PC-9 (cell line): Measurements from ENCODE around the gene PRPS1L1. TPM values are rescaled to one million over a fixed set of nuclear protein-coding genes. Genes with fewer than 3 reads are reported as not detected.

Experiments
- BruUV-seq: library from RNA; stranded (reverse); fragments of 400-500 nt; replicated peaks from 2 replicates; lab custom pipeline; 2021; lab: Mats Ljungman, UMichigan
- CTCF ChIA-PET: fragments of 300-600 bp; sonication (Branson Sonifier 250); formaldehyde crosslinking; loops from one replicate; lab custom pipeline; 2022; ENCODE audit warnings: antibody characterized with exemption; lab: Charles Lee
- POLR2A ChIA-PET: fragments of 300-600 bp; sonication (Branson Sonifier 250); formaldehyde crosslinking; loops from one replicate; lab custom pipeline; 2022; ENCODE audit warnings: antibody characterized with exemption; ENCODE audit not compliant: unreplicated experiment; lab: Charles Lee
- DNase-seq, 2 experiments: peaks; one replicate each; pipeline versions ENCODE4 v3.0.0 to v3.0.0-alpha.2; 2015 to 2022; ENCODE audit warnings: mixed read lengths in 1 of 2
- H2AFZ ChIP-seq: fragments of 200-600 bp; sonication (generic); 2 replicates; pipeline ENCODE4 v1.8.1; 2017; ENCODE audit warnings: antibody characterized with exemption
- H3F3A ChIP-seq: fragments of 200-600 bp; sonication (generic); 2 replicates; pipeline ENCODE4 v1.8.1; 2017; ENCODE audit warnings: antibody characterized with exemption, mild to moderate bottlenecking, low read depth; ENCODE audit not compliant: insufficient read depth
- H3K27ac ChIP-seq: fragments of 200-600 bp; sonication (generic); 2 replicates; pipeline ENCODE4 v1.6.1; 2016; ENCODE audit warnings: mixed run types
- H3K27me3 ChIP-seq: fragments of 200-600 bp; sonication (generic); 2 replicates; pipeline ENCODE4 v1.6.1; 2016; ENCODE audit warnings: low read depth, mixed run types; ENCODE audit not compliant: insufficient read depth
- H3K36me3 ChIP-seq: fragments of 200-600 bp; sonication (generic); 2 replicates; pipeline ENCODE4 v1.6.1; 2016; ENCODE audit warnings: low read depth, mixed run types
- H3K4me1 ChIP-seq: fragments of 200-600 bp; sonication (generic); replicated peaks from 2 replicates; pipeline ENCODE4 v1.6.1; 2016; ENCODE audit warnings: mixed run types; ENCODE audit not compliant: insufficient read depth
- H3K4me2 ChIP-seq: fragments of 200-600 bp; sonication (generic); 2 replicates; pipeline ENCODE4 v1.6.1; 2017; ENCODE audit warnings: mixed run types
- H3K4me3 ChIP-seq: fragments of 200-600 bp; sonication (generic); 2 replicates; pipeline ENCODE4 v1.6.1; 2016; ENCODE audit warnings: mixed run types
- H3K79me2 ChIP-seq: fragments of 200-600 bp; sonication (generic); 2 replicates; pipeline ENCODE4 v1.6.1; 2017; ENCODE audit warnings: low read depth, mixed run types
- H3K9me2 ChIP-seq: fragments of 200-600 bp; sonication (generic); 2 replicates; pipeline ENCODE4 v1.8.1; 2017; ENCODE audit warnings: mild to moderate bottlenecking; ENCODE audit not compliant: insufficient read depth
- H3K9me3 ChIP-seq: fragments of 200-600 bp; sonication (generic); 2 replicates; pipeline ENCODE4 v1.8.1; 2016; ENCODE audit warnings: low read depth; ENCODE audit not compliant: insufficient read depth
- H4K20me1 ChIP-seq: fragments of 200-600 bp; sonication (generic); 2 replicates; pipeline ENCODE4 v1.8.1; 2017; ENCODE audit not compliant: insufficient read depth
- EZH2 ChIP-seq: fragments of 200-600 bp; sonication (generic); IDR thresholded peaks from 2 replicates; pipeline ENCODE4 v1.8.0; 2017; ENCODE audit warnings: antibody characterized with exemption, low read depth
- intact Hi-C: fragments of 100-400 bp; cut with micrococcal nuclease; formaldehyde crosslinking; loops from one replicate; pipeline ENCODE4 v1.10.0; 2022; ENCODE audit not compliant: unreplicated experiment
- total RNA-seq: library from RNA; stranded (reverse); gene quantifications from 2 replicates; pipeline ENCODE4 v1.2.3, GENCODE V29; 2021
- TF ChIP-seq, protein P1 (sequence below): fragments of 200-600 bp; sonication (generic); conservative IDR thresholded peaks from 2 replicates; pipeline ENCODE4 v1.6.1; 2017; ENCODE audit warnings: mixed run types, antibody characterized with exemption, mild to moderate bottlenecking, moderate library complexity

The PRPS1L1 gene
- total RNA-seq, 1 experiment from 2014 or later = not detected

DNA sequence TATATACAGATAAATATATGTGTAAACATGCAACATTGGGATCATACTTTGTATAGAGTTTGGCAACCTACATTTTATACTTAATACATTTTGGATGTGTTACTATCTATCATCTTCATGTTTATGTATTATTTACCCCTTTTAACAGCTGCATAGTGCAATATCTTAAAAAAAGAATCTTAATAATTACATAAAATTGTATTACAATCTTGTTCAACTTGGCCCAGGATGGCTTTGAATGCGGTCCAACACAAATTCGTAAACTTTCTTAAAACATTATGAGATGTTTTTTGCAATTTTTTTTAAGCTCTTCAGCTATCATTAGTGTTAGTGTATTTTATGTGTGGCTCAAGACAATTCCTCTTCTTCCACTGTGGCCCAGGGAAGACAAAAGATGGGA, 26.3 kb upstream of the PRPS1L1 start:
- Histone ChIP-seq H3K4me3 (no peak overlapping the region), H2AFZ (no peak overlapping the region), H3K79me2 (no peaks in the 10 kb centered on the region), H3F3A (no peaks in the 10 kb centered on the region), H4K20me1 (no peaks in the 10 kb centered on the region), H3K36me3 (no peaks in the 10 kb centered on the region), H3K9me2 (no peaks in the 10 kb centered on the region), H3K27ac (no peak overlapping the region), H3K4me2 (no peak overlapping the region), H3K27me3 (no peaks in the 10 kb centered on the region), H3K9me3 (no peaks in the 10 kb centered on the region), H3K4me1 (no peaks in the 10 kb centered on the region)
- TF ChIP-seq, protein P1, sequence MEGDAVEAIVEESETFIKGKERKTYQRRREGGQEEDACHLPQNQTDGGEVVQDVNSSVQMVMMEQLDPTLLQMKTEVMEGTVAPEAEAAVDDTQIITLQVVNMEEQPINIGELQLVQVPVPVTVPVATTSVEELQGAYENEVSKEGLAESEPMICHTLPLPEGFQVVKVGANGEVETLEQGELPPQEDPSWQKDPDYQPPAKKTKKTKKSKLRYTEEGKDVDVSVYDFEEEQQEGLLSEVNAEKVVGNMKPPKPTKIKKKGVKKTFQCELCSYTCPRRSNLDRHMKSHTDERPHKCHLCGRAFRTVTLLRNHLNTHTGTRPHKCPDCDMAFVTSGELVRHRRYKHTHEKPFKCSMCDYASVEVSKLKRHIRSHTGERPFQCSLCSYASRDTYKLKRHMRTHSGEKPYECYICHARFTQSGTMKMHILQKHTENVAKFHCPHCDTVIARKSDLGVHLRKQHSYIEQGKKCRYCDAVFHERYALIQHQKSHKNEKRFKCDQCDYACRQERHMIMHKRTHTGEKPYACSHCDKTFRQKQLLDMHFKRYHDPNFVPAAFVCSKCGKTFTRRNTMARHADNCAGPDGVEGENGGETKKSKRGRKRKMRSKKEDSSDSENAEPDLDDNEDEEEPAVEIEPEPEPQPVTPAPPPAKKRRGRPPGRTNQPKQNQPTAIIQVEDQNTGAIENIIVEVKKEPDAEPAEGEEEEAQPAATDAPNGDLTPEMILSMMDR = no peak
- no peak for TF ChIP-seq EZH2
- ChIA-PET POLR2A (no interaction called here), CTCF (no interaction called here)
- intact Hi-C loops = no loop called here
- BruUV-seq = no TSS peak
- no peak for DNase-seq

DNA sequence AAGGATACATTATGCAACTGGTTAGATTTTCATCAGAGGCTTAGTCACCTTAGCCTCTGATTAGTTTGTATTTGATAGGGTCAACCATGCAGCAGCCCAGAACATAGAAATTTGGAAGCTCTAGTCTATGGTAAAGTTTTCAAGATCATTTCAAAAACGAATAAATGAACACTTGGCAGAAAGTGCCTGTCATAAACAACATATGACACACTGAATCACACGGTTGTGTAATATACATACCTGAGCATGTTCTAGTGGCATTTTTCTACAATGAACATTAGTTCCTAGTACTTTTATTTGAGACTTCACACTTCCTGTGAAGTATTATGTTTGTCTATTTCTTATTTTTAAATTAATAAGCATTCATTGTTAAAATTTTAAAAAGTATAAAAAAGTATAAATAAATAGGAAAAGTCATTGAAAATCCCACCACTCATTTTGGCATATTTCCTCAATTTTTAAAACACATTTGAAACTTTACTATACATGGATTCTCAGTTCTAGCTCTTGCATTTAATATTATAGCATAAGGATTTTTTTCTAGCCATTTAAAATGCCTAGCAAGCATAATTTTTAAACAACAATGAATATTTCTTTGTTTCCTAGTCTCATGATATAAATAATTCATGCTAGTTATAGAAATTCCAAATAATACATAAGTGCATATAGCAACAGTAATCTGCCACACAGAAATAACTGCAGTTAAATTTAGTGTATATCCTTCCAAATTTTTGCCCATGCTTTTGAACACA, 25.7 kb upstream of the PRPS1L1 start:
- BruUV-seq = no TSS peak
- H3K27ac ChIP-seq = no peak overlapping the region
- DNase-seq = no peak
- H3K9me2 ChIP-seq = no peaks in the 10 kb centered on the region
- no peak overlapping the region for H2AFZ ChIP-seq
- intact Hi-C loops = no loop called here
- H3K27me3 ChIP-seq = no peaks in the 10 kb centered on the region
- no peak overlapping the region for H3K4me2 ChIP-seq
- no peak overlapping the region for H3K4me3 ChIP-seq
- H3K79me2 ChIP-seq = no peaks in the 10 kb centered on the region
- no peaks in the 10 kb centered on the region for H4K20me1 ChIP-seq
- POLR2A ChIA-PET = no interaction called here
- no peaks in the 10 kb centered on the region for H3K36me3 ChIP-seq
- no peaks in the 10 kb centered on the region for H3K4me1 ChIP-seq
- CTCF ChIA-PET = no interaction called here
- H3K9me3 ChIP-seq = no peaks in the 10 kb centered on the region
- no peaks in the 10 kb centered on the region for H3F3A ChIP-seq
- TF ChIP-seq, protein P1 = no peak
- no peak for TF ChIP-seq EZH2

- no peak overlapping the region for H2AFZ ChIP-seq
- H4K20me1 ChIP-seq = no peaks in the 10 kb centered on the region
- no peak overlapping the region for H3K27ac ChIP-seq
- H3K9me3 ChIP-seq = no peaks in the 10 kb centered on the region
- TF ChIP-seq, protein P1 = no peak
- TF ChIP-seq EZH2 = no peak
- H3K79me2 ChIP-seq = no peaks in the 10 kb centered on the region
- H3K4me3 ChIP-seq = no peak overlapping the region
- no TSS peak for BruUV-seq
- no peaks in the 10 kb centered on the region for H3K9me2 ChIP-seq
- no peaks in the 10 kb centered on the region for H3K4me1 ChIP-seq
- intact Hi-C loops = no loop called here
- ChIA-PET CTCF (no interaction called here), POLR2A (no interaction called here)
- no peaks in the 10 kb centered on the region for H3F3A ChIP-seq
- DNase-seq = no peak
- no peaks in the 10 kb centered on the region for H3K27me3 ChIP-seq
- no peak overlapping the region for H3K4me2 ChIP-seq
- H3K36me3 ChIP-seq = no peaks in the 10 kb centered on the region
These were observed 21.6 kb upstream of the PRPS1L1 start for GRCh38 chr7:18049262-18049661.
